Stomach (tissue), 4 donors: Measurements from ENCODE around the gene HS6ST1.

Experiments used
- CTCF ChIP-seq, 7 experiments: fragments of 450-650 bp in 4 of 7; fragments of 200-600 bp in 3 of 7; sonication (generic) in 3 of 7; IDR thresholded peaks; one replicate each; pipeline ENCODE4 v1.5.1; 2016 to 2019; ENCODE audit warnings: antibody characterized with exemption in 7 of 7, control low read depth in 2 of 7, mild to moderate bottlenecking in 1 of 7
- EP300 ChIP-seq: sonication (generic); formaldehyde crosslinking; IDR thresholded peaks from one replicate; pipeline ENCODE4 v1.6.1; 2017; ENCODE audit warnings: antibody characterized with exemption
- POLR2A ChIP-seq, 4 donors: fragments of 450-650 bp; IDR thresholded peaks; one replicate each; pipeline ENCODE4 v1.6.1; 2016; ENCODE audit warnings: antibody characterized with exemption in 4 of 4, control low read depth in 2 of 4, mild to moderate bottlenecking in 1 of 4, moderate library complexity in 1 of 4
- POLR2AphosphoS5 ChIP-seq, 3 donors: sonication (generic); formaldehyde crosslinking; IDR thresholded peaks; one replicate each; pipeline ENCODE4 v1.6.1; 2016; ENCODE audit warnings: antibody characterized with exemption in 3 of 3

GRCh38 chr2:128286011-128286721 is 32.5 kb downstream of the HS6ST1 start:
- TF ChIP-seq POLR2A (IDR thresholded peaks at IDR 0.05) (no peak), POLR2AphosphoS5 (IDR thresholded peaks at IDR 0.05) (no peak), CTCF (IDR thresholded peaks at IDR 0.05) (no peak), EP300 (no peak)
